ENCODE results near the gene RNF112. TPM values are rescaled to one million over a fixed set of nuclear protein-coding genes. Genes with fewer than 3 reads are reported as not detected.
"Not testable (repeated sequence)": the region's sequence is repeated elsewhere in the genome, so short reads cannot be mapped to it uniquely, and the experiment has no call there.

RNF112 gene
- polyA plus RNA-seq, 3 donors: 0.61 to 1.4 (median 1.00) TPM

DNA sequence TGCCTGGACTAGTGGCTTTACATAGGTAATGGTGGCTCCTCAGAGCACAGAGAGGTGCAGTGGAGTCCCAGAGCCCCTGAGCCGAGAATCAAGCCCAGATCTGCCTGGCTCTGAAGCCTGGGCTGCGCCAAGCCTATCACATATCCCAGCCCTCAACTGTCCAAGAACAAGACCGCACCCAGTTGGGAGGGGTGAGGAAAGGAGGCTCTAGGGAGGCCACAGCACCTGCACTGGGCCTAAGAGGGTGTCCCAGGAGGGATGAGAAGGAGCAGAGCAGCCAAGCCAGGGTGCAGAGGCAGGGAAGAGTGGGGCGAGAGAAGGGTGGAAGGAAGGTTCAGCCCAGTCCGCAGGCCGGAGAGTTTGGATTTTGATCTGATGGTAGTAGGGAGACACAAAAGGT lies 941 bp upstream of the RNF112 start:
- DNase-seq (ENCODE audit: low read depth in 3 of 3, low spot score in 2 of 3): no peak

DNA sequence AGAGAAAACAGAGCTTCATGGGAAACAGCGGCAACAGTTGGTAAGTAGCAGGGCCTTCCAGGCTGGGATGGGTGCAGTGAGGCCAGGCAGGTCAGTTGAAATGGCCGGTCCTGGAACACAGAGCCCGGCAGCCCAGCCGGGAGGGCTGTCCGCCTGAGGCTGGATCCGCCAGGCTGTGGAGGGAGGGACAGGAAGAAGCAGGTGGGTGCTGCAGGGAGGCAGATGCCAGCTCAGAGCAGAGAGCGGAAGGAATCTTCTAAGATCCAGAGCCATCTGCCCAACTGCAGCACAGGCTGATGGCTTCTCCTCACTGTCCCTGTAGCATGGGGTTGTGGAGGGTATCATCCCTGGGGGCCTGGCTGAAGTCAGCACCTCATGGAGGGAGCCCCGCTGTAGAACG lies 599 bp downstream of the RNF112 start:
- DNase-seq (ENCODE audit: low read depth in 3 of 3, low spot score in 2 of 3): no peak

DNA sequence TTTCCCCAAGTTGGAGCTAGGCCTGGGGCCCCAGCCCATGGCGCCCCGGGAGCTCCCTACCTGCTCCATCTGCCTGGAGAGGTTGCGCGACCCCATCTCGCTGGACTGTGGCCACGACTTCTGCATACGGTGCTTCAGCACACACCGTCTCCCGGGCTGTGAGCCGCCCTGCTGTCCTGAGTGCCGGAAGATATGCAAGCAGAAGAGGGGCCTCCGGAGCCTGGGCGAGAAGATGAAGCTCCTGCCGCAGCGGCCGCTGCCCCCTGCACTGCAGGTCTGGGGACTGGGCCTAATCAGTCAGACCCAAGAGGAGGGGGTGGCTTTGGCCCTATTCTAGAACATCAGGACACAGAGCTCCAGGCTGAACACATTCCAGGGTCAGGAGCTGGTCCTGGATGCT lies 1.5 kb downstream of the RNF112 start:
- no peak for DNase-seq (ENCODE audit: low read depth in 3 of 3, low spot score in 2 of 3)

DNA sequence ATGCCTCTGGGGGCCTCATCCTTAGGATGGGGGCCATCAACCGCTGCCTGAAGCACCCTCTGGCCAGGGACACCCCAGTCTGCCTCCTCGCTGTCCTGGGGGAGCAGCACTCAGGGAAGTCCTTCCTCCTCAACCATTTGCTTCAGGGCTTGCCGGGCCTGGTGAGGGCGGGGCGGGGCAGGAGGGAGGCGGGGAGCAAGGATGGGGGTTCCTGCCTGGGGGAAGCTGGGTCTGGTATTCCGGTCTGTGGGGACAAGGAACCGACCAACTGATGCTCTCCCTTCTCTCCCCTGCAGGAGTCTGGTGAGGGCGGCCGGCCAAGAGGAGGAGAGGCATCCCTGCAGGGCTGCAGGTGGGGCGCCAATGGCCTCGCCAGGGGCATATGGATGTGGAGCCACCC lies 2.0 kb downstream of the RNF112 start:
- DNase-seq (ENCODE audit: low read depth in 3 of 3, low spot score in 2 of 3): no peak

DNA sequence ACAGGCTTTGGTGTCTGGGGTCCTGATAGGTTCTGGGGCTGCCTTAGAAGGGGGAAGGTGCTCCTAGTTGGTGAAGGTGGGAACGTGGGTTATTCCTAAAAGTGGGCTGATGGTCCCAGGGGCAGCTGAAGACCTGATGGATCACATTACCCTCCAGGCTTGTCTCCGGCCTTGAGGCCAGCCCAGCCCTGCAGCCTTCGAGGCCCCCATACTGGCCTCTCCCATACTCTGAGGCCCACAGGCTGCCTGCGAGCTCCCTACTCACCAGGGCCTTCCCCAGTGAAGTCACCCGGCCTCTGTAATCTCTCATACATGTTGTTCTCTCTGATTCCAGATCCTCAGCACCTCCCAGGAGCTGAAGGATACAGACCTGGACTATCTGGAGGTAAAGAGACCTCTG lies 2.7 kb downstream of the RNF112 start:
- no peak for DNase-seq (ENCODE audit: low read depth in 3 of 3, low spot score in 2 of 3)

DNA sequence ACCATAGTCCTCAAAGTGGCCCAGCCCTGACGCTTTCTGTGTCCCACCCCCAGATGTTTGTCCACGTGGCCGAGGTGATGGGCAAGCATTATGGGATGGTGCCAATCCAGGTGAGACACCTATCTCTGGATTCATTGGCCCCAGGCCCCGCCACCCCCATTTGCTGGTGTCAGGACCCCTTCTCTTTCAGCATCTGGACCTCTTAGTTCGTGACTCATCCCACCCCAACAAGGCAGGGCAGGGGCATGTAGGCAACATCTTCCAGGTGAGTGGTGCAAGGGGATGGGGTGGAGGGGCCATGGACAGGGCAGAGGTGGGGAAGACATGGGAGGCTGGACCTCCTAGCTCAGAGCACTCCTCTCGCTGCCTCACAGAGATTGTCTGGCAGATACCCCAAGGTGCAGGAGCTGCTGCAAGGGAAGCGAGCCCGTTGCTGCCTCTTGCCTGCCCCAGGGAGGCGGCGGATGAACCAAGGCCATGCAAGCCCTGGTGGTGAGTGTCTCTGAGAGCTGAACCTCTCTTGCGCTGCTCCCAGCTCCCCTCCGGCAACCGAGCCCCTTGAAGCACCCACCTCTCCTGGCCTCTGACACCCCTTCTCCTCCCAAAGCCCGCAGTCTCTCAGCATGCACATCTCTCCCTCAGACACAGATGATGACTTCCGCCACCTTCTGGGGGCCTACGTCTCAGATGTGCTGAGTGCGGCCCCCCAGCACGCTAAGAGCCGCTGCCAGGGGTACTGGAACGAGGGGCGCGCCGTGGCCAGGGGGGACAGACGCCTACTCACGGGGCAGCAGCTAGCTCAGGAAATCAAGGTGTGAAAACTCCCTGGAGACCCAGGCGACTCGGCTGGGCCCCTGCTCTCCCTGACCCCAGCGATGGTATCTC lies 3.6 kb downstream of the RNF112 start:
- no peak for DNase-seq (ENCODE audit: low read depth in 3 of 3, low spot score in 2 of 3)

DNA sequence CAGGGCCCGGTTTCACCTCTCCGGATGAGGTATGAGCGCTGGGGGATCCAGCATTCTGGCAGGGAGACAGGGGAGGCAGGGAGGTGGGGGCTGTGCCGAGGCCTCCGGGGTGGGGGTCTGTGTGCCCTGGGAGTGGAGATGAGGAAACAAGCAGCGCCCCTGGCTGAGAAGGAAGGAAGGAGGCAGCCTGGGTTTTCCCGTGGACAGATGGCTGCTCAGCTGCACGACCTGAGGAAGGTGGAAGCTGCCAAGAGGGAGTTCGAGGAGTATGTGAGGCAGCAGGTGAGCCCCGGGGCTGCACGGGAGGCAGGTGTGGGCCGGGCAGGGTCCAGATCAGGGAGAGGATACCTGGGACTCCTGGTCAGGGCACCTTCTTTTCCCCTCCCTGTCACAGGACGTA lies 4.3 kb downstream of the RNF112 start:
- DNase-seq (ENCODE audit: low read depth in 3 of 3, low spot score in 2 of 3): no peak

DNA sequence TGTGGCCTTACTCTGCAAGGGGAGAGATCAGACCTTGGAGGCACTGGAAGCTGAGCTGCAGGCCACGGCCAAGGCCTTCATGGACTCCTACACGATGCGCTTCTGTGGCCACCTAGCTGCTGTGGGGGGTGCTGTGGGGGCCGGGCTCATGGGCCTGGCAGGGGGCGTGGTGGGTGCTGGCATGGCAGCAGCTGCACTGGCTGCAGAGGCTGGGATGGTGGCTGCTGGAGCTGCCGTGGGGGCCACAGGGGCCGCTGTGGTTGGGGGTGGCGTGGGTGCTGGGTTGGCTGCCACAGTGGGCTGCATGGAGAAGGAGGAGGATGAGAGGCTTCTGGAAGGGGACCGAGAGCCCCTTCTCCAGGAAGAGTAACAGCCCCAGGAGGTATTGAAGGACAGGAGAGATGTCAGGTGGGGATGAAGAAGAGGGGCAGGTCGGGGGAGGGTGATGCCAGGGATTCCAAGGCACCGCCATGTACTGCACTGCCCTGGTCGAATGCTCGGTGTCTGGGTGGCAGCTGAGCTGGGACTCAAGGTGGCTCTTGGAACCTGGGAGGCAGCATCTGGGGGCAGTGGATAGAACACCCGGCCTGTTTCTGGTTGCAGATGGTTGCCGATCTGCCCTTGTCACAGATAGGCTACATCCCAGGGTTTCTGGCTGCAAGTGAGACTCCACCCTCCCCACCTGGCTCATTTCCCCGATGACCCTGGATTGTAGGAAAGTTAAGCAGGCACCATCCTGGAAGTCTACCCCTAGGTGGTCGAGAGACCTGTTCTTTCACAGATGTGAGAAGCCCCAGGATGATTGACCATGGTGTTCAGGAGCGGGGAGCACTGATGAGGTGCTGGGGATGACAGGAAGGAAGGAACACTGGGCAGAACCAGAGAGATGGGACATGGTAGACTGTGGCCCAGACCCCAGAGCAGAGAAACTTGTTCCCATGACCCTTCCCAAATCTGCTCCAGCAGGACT lies 5.1 kb downstream of the RNF112 start:
- DNase-seq (ENCODE audit: low read depth in 3 of 3, low spot score in 2 of 3): no peak

DNA sequence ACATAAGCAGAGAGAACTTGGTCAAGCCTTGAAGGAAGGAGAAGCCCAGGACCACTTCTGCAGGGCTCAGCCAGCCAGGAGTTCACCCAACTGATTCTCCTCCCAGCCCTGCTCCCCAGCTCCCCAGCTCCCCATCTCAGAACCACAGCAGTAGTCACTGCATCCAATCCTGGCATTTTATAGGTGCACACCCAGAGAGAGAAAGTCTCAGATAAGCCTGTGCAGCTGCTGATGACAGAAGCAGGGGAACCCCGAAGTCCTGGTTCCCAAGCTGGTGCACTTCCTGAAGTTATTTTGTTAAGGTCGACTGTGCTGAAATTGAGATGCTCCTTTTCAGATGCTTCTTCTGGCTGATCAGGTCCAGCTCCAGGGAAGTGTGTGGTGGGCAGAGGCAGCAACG lies 6.6 kb downstream of the RNF112 start:
- no peak for DNase-seq (ENCODE audit: low read depth in 3 of 3, low spot score in 2 of 3)

DNA sequence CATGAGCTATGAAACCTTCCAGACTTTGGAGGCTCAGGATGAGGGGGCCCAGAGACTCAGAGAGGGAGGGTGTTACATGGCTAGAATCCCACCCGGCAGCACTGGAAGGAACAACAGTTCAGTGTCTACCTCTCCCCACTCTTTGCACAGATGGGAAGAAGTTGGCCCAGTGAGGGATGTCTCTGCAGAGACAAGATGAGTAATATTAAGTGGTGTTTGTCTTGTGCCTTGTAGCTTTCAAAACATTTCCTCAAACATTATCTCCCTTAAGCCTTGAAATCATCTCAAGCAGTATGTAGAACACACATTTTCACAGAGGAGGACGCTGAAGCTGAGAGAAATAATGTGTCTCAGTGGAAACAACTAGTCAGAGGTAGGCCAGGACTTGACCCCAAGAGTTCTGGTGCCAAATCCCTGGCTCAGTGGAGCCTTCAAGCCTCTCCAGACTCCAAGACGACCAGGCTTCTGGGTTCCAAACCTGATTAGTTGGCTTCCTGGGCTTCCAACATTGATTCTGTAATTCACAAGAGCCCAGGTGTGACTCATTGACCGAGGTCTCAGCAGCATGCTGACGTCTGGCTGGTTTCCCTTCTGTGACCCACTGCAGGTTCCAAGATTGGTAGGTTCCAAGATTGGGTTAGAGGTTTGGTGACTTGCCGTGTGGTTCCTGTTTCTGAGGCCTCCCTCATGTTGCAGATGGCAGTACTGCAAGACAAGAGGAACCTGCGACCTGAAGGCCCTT lies 7.4 kb downstream of the RNF112 start:
- DNase-seq (ENCODE audit: low read depth in 3 of 3, low spot score in 2 of 3): no peak

DNA sequence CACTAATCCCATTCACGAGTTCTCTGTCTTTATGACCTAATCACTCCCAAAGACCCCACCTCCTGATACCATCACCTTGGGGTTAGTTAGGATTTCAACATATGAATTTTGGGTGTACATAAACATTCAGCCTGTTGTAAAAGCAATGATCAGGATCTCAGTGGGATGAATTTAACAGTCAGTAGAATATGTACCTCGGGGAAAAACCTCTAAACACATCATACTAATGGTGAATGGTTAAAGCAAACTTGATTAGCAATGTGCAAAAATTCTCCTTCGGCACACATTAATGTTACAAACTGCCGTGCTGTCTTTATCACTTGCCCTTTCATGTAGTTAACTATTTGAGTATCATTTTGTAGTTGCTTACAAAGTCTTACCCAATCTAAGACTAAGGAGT lies 10.2 kb downstream of the RNF112 start:
- DNase-seq (ENCODE audit: low read depth in 3 of 3, low spot score in 2 of 3): no peak

DNA sequence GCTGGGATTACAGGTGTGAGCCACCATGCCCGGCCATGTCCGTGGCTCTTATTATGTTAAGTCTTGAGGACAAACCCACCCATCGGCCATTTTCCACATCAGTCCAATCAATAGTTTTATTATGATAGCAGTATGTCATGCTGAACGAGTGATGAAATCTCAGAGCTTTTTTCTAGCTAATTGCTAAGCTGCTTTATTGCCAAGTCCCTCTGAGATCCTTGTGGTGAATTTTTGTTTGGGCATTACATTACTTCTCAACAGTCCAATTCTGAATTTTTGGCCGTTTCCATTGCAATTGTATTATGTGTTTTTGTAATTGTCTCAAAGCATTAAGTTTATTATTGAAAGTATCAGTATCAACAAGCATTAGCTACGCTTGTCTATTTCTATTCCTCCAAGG lies 10.9 kb downstream of the RNF112 start:
- DNase-seq (ENCODE audit: low read depth in 3 of 3, low spot score in 2 of 3): no peak

DNA sequence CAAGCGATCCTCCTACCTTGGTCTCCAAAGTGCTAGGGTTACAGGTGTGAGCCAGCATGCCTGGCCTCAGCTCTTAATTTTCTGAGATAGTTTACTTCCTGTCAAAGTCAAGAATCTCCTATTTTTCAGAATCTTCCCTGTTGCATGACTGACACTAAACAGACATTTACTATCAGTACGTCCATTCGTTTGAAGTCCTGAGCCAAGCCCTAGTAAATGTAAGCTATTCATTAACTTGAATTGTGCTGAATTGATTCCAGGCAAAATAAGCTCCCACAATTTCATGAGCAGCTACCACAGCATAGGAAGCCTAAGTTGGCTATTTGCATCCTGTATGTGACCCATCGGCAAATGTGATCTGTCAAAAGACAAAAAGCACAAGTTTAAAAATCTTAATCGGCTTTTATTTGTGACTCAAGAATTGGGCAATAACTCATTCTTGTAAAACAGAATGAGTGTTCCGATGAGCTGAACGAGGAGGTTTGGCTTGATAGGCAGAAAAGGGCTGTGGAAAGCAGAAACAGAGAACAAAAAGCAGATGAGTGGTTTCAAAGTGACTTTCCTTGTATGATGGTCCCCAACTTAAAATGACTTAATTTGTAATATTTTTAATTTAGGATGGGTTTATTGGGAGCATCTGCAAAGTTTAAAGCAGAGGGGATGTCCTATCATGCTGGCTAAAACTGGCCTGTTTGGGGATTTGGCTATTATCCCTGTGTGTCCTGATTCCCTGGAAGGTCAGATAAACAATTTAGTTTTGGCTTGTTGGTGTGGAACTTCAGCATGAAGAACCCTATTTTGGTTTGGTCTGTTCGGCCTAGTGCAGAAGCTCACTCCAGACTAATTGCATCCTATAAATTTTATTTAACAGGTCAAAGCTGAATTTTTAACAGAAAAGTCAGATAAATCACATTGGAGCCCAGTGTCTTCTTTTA lies 14.2 kb downstream of the RNF112 start:
- peak in 1 of 3 donors; percentile 31 for DNase-seq (ENCODE audit: low read depth in 3 of 3, low spot score in 2 of 3)

DNA sequence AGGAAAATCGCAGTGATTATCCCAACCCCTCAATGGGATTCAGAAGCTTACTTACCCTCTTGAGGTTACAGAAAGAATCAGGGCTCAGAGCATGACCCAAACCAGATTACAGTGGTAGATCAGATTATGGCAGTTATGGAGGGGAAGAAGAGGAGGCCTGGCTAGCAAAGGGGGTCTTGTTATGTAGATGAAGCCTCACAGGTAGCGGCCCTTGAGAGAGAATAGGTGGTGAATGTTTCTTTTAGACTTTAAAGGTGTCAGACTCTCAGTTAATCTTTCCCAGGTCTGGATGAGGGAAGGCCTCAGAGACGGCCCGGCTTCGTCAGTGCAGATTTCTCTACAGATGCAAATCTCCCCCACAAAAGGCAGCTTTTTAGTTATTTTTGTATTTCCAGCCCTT lies 15.6 kb downstream of the RNF112 start:
- no peak for DNase-seq (ENCODE audit: low read depth in 3 of 3, low spot score in 2 of 3)

DNA sequence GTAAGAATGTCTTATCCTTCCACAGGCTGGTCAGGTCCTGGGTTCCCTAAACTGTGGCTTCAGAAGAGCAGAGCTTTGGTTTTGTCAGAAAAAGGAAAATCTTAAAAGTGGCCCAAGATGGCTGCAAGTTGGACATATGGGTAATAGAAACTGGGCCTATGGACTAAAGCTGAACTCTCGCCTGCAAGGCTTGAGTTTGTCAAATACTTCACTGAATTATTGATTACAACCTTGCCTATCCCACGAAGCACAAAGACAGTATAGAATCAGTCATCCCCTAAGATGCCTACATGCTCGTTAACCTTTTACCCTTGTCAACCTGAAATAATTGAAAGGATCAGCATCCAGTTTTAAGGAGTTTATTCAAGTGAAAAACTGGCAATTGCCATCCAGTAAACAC lies 20.7 kb downstream of the RNF112 start:
- no peak for DNase-seq (ENCODE audit: low read depth in 3 of 3, low spot score in 2 of 3)

DNA sequence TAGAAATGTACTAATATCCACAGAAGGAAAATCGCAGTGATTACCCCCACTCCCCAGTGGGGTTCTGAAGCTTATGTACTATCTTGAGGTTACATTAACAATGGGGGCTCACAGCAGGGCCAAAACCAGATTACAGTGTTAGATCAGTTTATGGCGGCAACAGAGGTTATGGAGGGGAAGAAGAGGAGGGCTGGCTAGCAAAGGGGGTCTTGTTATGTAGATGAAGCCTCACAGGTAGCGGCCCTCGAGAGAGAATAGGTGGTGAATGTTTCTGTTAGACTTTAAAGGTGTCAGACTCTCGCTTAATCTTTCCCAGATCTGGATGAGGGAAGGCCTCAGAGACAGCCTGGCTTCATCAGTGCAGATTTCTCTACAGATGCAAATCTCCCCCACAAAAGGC lies 22.2 kb downstream of the RNF112 start:
- no peak for DNase-seq (ENCODE audit: low read depth in 3 of 3, low spot score in 2 of 3)

DNA sequence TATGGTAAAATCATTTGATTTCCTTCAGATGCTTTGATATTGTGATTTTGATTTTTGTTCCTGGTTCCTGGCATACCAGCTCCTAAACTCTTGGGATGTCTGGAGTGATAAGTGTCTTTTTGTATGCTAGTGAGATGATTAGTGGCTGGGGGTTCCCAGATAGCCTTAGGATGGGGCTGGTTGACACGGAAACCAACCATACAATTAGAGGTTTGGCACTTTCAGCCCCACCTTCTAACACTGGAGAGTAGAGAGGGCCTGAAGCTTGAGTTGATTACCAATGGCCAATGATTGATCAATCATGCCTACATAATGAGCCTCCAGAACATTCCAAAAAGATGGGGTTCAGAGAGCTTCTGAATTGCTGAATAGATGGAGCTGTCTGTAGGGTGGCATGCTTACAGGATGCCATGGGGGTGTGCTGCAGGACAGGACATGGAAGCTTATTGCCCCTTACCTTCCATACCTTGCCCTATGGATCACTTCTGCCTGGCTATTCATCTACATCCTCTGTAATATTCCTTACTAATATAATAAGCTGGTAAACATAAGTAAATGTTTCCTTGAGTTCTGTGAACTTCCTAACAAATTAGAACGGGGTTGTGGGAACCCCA lies 22.8 kb downstream of the RNF112 start:
- DNase-seq (ENCODE audit: low read depth in 3 of 3, low spot score in 2 of 3): no peak

DNA sequence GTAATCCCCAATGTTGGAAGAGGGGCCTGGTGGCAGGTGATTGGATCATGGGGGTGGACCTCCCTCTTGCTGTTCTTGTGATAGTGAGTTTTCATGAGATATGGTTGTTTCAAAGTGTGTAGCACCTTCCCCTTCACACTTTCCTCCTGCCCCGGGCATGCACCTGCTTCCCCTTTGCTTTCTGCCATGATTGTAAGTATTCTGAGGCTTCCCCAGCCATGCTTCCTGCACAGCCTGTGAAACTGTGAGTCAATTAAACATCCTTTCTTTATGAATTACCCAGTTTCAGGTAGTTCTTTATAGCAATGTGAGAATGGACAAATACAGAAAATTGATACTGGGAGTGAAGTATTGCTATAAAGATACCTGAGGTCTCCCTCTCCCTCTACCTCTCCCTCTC lies 29.4 kb downstream of the RNF112 start:
- DNase-seq (ENCODE audit: low read depth in 3 of 3, low spot score in 2 of 3): no peak

DNA sequence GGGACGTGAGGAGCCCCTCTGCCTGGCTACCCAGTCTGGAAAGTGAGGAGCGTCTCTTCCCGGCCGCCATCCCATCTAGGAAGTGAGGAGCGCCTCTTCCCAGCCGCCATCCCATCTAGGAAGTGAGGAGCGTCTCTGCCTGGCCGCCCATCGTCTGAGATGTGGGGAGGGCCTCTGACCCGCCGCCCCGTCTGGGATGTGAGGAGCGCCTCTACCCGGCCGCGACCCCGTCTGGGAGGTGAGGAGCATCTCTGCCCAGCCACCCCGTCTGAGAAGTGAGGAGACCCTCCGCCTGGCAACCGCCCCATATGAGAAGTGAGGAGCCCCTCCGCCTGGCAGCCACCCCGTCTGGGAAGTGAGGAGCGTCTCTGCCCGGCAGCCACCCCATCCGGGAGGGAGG lies 30.3 kb downstream of the RNF112 start:
- not testable (repeated sequence) for DNase-seq (ENCODE audit: low read depth in 3 of 3, low spot score in 2 of 3)
